Measurements from ENCODE around the gene JMJD8.

Gene JMJD8

GRCh38 chr16:684071-684794 lies at the start of gene JMJD8:
Gene JMJD8, minus strand, starts transcription at chr16:684334. Its CDS starts 15 bp downstream, at chr16:684319.
- peak; percentile 98 to 99 for DNase-seq

- peak; percentile 47 to 63 for DNase-seq
These were observed 49.5 kb upstream of the JMJD8 start for GRCh38 chr16:733382-734207.

- DNase-seq: no peak
These were observed 48.8 kb upstream of the JMJD8 start for GRCh38 chr16:732936-733335.

- no peak for DNase-seq
These were observed 48.2 kb upstream of the JMJD8 start for GRCh38 chr16:732332-732731.

GRCh38 chr16:730666-731509 lies 46.8 kb upstream of the JMJD8 start:
- no peak for DNase-seq

GRCh38 chr16:729768-730665 lies 45.9 kb upstream of the JMJD8 start:
- no peak for DNase-seq

- no peak for DNase-seq
These were observed 45.0 kb upstream of the JMJD8 start for GRCh38 chr16:728890-729744.

GRCh38 chr16:728131-728889 lies 44.2 kb upstream of the JMJD8 start:
- peak; percentile 52 to 74 for DNase-seq

GRCh38 chr16:727291-727977 lies 43.3 kb upstream of the JMJD8 start:
- DNase-seq: no peak

- DNase-seq: peak; percentile 66 to 76
These were observed 42.5 kb upstream of the JMJD8 start, which contains the start of the genes CCDC78 and HAGHL for GRCh38 chr16:726438-727290. Gene CCDC78, minus strand, starts transcription at chr16:726443. Its CDS starts 76 bp downstream, at chr16:726367. Gene HAGHL, plus strand, starts transcription at chr16:727106. Its CDS starts 404 bp downstream, at chr16:727510.

GRCh38 chr16:726188-726437 lies 42.0 kb upstream of the JMJD8 start:
- no peak for DNase-seq

GRCh38 chr16:725463-726187 lies 41.5 kb upstream of the JMJD8 start:
- DNase-seq: no peak

GRCh38 chr16:725041-725376 lies 40.9 kb upstream of the JMJD8 start:
- no peak for DNase-seq

GRCh38 chr16:724188-725040 lies 40.3 kb upstream of the JMJD8 start:
- no peak for DNase-seq

- DNase-seq: no peak
These were observed 39.6 kb upstream of the JMJD8 start for GRCh38 chr16:723695-724094.

GRCh38 chr16:722835-723633 lies 38.9 kb upstream of the JMJD8 start:
- DNase-seq: no peak

All from stimulated activated CD4-positive, alpha-beta T cell treated with anti-CD3 and anti-CD28 coated beads, Interleukin-2, amount 100 ng/mL, for 24 hours (primary cell).